Measurements from ENCODE around the gene IL25.
"Not testable (repeated sequence)": the region's sequence is repeated elsewhere in the genome, so short reads cannot be mapped to it uniquely, and the experiment has no call there.

The IL25 gene

DNA sequence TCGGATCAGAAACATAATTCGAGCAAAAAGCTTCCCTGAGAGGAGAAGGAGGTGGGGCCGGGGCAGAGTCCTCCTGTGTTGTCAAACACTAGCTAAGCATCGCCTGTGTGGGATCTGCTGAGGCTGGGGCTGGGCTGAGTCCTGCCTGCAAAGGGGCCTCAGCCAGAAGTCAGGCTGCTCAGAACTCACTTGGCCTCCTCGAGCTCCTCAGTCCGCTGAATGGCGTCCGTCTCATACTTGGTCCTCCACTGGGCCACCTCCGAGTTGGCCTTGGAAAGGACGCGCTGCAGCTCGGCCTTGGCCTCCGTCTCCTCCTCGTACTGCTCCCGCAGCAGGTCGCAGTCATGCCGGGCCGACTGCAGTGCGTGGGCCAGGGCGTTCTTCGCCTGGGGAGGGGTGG is 45.4 kb downstream of the IL25 start:
- no peak overlapping the region for H3K27ac ChIP-seq (ENCODE audit: low read length)
- H3K4me2 ChIP-seq (ENCODE audit: low read depth, low read length), result no peak overlapping the region
- no peaks in the 10 kb centered on the region for H3K9me2 ChIP-seq (replicated peaks; ENCODE audit: insufficient read depth, low read length)
- H3K9ac ChIP-seq (ENCODE audit: low read length), result no peak overlapping the region
- TF ChIP-seq CTCF (IDR thresholded peaks at IDR 0.05; ENCODE audit: low read length) (no peak), EZH2 (optimal IDR thresholded peaks at IDR 0.05; ENCODE audit: low read depth, low read length) (no peak)
- no peaks in the 10 kb centered on the region for H3K36me3 ChIP-seq (replicated peaks; ENCODE audit: insufficient read depth, low read length)
- no peak overlapping the region for H2AFZ ChIP-seq (ENCODE audit: low read length)
- H3F3A ChIP-seq (ENCODE audit: insufficient read depth, low read length), result no peaks in the 10 kb centered on the region
- no peaks in the 10 kb centered on the region for H3K79me2 ChIP-seq (ENCODE audit: low read length)
- no peaks in the 10 kb centered on the region for H3K9me3 ChIP-seq (replicated peaks; ENCODE audit: insufficient read depth, low read length)
- H3K4me1 ChIP-seq (ENCODE audit: low read length), result no peaks in the 10 kb centered on the region
- peaks cover 19% of the 10 kb centered on the region; the same call in 1 of the 2 replicates for H3K27me3 ChIP-seq (replicated peaks; ENCODE audit: insufficient read depth, low read length)
- H4K20me1 ChIP-seq (ENCODE audit: insufficient read depth, low read length), result no peaks in the 10 kb centered on the region
- DNase-seq, result no peak
- no peak overlapping the region for H3K4me3 ChIP-seq (ENCODE audit: low read length)

DNA sequence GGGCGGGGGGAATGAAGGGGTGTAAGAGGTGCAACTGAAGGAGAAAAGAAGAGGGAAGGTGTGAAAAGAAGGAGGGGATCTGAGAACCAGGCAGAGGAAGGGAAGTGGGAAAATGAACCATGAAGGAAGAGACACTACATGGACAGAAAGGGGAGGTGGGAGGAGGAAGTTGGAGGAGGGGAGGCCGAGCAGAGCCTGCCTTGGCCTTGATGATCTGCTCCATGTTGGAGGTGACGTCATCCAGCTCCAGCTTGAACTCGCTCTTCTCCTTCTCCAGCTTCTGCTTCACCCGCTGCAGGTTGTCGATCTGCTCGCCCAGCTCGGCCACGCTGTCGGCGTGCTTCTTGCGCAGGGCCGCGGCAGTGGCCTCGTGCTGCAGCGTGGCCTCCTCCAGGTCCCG is 47.0 kb downstream of the IL25 start:
- not testable (repeated sequence) for H3K4me1 ChIP-seq (ENCODE audit: low read length); H3K9me3 ChIP-seq (replicated peaks; ENCODE audit: insufficient read depth, low read length); H3K9me2 ChIP-seq (replicated peaks; ENCODE audit: insufficient read depth, low read length); H3K27ac ChIP-seq (ENCODE audit: low read length); H3F3A ChIP-seq (ENCODE audit: insufficient read depth, low read length); DNase-seq; H3K4me2 ChIP-seq (ENCODE audit: low read depth, low read length); H3K36me3 ChIP-seq (replicated peaks; ENCODE audit: insufficient read depth, low read length); H4K20me1 ChIP-seq (ENCODE audit: insufficient read depth, low read length); H3K9ac ChIP-seq (ENCODE audit: low read length); H2AFZ ChIP-seq (ENCODE audit: low read length); H3K4me3 ChIP-seq (ENCODE audit: low read length); H3K79me2 ChIP-seq (ENCODE audit: low read length)
- H3K27me3 ChIP-seq (replicated peaks; ENCODE audit: insufficient read depth, low read length), result peaks cover 14% of the 10 kb centered on the region; the same call in 1 of the 2 replicates

- TF ChIP-seq EZH2 (optimal IDR thresholded peaks at IDR 0.05; ENCODE audit: low read depth, low read length), result no peak
- no peaks in the 10 kb centered on the region for H3K9me3 ChIP-seq (replicated peaks; ENCODE audit: insufficient read depth, low read length)
- no peak overlapping the region for H3K9ac ChIP-seq (ENCODE audit: low read length)
- H3K4me1 ChIP-seq (ENCODE audit: low read length), result no peaks in the 10 kb centered on the region
- H2AFZ ChIP-seq (ENCODE audit: low read length), result no peak overlapping the region
- H3K79me2 ChIP-seq (ENCODE audit: low read length), result no peaks in the 10 kb centered on the region
- H3K27ac ChIP-seq (ENCODE audit: low read length), result no peak overlapping the region
- H3K9me2 ChIP-seq (replicated peaks; ENCODE audit: insufficient read depth, low read length), result no peaks in the 10 kb centered on the region
- no peaks in the 10 kb centered on the region for H3K36me3 ChIP-seq (replicated peaks; ENCODE audit: insufficient read depth, low read length)
- no peaks in the 10 kb centered on the region for H3F3A ChIP-seq (ENCODE audit: insufficient read depth, low read length)
- no peak for DNase-seq
- peaks cover under 1% of the 10 kb centered on the region; the same call in 1 of the 2 replicates for H3K27me3 ChIP-seq (replicated peaks; ENCODE audit: insufficient read depth, low read length)
- no peak overlapping the region for H3K4me3 ChIP-seq (ENCODE audit: low read length)
- H4K20me1 ChIP-seq (ENCODE audit: insufficient read depth, low read length), result no peaks in the 10 kb centered on the region
- H3K4me2 ChIP-seq (ENCODE audit: low read depth, low read length), result no peak overlapping the region
Observed at GRCh38 chr14:23421594-23421993, 49.0 kb downstream of the IL25 start.

DNA sequence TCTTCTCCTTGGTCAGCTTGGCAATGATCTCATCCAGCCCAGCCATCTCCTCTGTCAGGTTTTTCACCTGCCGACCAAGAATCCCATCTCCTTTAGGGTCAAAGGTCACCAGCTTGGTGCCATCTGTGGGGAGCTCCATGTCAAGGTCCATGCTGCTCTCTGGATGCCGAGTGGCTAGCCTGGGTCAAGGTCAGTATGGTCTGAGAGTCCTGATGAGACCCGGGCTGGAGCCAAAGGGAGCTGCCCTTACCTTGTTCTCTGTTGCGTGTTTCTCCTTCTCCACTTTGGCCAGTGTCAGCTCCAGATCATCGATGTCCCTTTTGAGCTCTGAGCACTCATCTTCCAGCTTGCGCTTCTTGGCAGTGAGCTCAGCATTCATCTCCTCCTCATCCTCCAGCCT is 51.0 kb downstream of the IL25 start:
- no peaks in the 10 kb centered on the region for H3F3A ChIP-seq (ENCODE audit: insufficient read depth, low read length)
- no peak overlapping the region for H3K9ac ChIP-seq (ENCODE audit: low read length)
- no peak overlapping the region for H3K27ac ChIP-seq (ENCODE audit: low read length)
- H3K79me2 ChIP-seq (ENCODE audit: low read length), result no peaks in the 10 kb centered on the region
- DNase-seq, result no peak
- H3K27me3 ChIP-seq (replicated peaks; ENCODE audit: insufficient read depth, low read length), result no peaks in the 10 kb centered on the region; the same call in 1 of the 2 replicates
- H3K36me3 ChIP-seq (replicated peaks; ENCODE audit: insufficient read depth, low read length), result no peaks in the 10 kb centered on the region
- no peak overlapping the region for H3K4me2 ChIP-seq (ENCODE audit: low read depth, low read length)
- H3K9me3 ChIP-seq (replicated peaks; ENCODE audit: insufficient read depth, low read length), result no peaks in the 10 kb centered on the region
- no peak overlapping the region for H3K4me3 ChIP-seq (ENCODE audit: low read length)
- no peak overlapping the region for H2AFZ ChIP-seq (ENCODE audit: low read length)
- TF ChIP-seq CTCF (IDR thresholded peaks at IDR 0.05; ENCODE audit: low read length), result no peak
- no peak for TF ChIP-seq EZH2phosphoT487 (IDR thresholded peaks at IDR 0.05; ENCODE audit: low read length)
- no peak for TF ChIP-seq EZH2 (optimal IDR thresholded peaks at IDR 0.05; ENCODE audit: low read depth, low read length)
- no peaks in the 10 kb centered on the region for H3K4me1 ChIP-seq (ENCODE audit: low read length)
- H3K9me2 ChIP-seq (replicated peaks; ENCODE audit: insufficient read depth, low read length), result no peaks in the 10 kb centered on the region
- no peaks in the 10 kb centered on the region for H4K20me1 ChIP-seq (ENCODE audit: insufficient read depth, low read length)

Data from MM.1S (cell line).